Neural cell (in vitro differentiated cells): ENCODE data around the gene FHL3. TPM values are rescaled to one million over a fixed set of nuclear protein-coding genes. Genes with fewer than 3 reads are reported as not detected.
A peak's percentile ranks its signal among the peaks of the same experiment; 100 is the strongest.

Experiments
- H2AFZ ChIP-seq: fragments of 200-600, 300-800 bp; sonication (generic), shearing (Covaris generic); 2 replicates; pipeline ENCODE4 v1.6.0; 2014; ENCODE audit warnings: low read depth, mild to moderate bottlenecking, antibody characterized with exemption, low read length, moderate library complexity
- H3F3A ChIP-seq: fragments of 200-600 bp; shearing (Covaris generic); 2 replicates; pipeline ENCODE4 v1.6.1; 2016; ENCODE audit warnings: mild to moderate bottlenecking, moderate library complexity, mixed read lengths, antibody characterized with exemption, low read length; ENCODE audit not compliant: insufficient read depth, poor library complexity, severe bottlenecking
- H3K27ac ChIP-seq: fragments of 200-600, 300-800 bp; sonication (generic), shearing (Covaris generic); 2 replicates; pipeline ENCODE4 v1.5.1; 2014; ENCODE audit warnings: mild to moderate bottlenecking, low read length, moderate library complexity
- H3K27me3 ChIP-seq: fragments of 300-800, 200-600 bp; sonication (generic), shearing (Covaris generic); 2 replicates; pipeline ENCODE4 v1.6.0; 2014; ENCODE audit warnings: mild to moderate bottlenecking, low read depth, low read length, moderate library complexity; ENCODE audit not compliant: insufficient read depth
- H3K36me3 ChIP-seq: fragments of 300-800, 200-600 bp; sonication (generic), shearing (Covaris generic); 2 replicates; pipeline ENCODE4 v1.5.1; 2014; ENCODE audit warnings: mild to moderate bottlenecking, antibody characterized with exemption, low read length, moderate library complexity; ENCODE audit not compliant: insufficient read depth
- H3K4me2 ChIP-seq: fragments of 300-800, 200-600 bp; sonication (generic), shearing (Covaris generic); 2 replicates; pipeline ENCODE4 v1.6.0; 2014; ENCODE audit warnings: mild to moderate bottlenecking, low read length
- H3K4me3 ChIP-seq: fragments of 300-800, 200-600 bp; sonication (generic), shearing (Covaris generic); 2 replicates; pipeline ENCODE4 v1.5.1; 2014; ENCODE audit warnings: mild to moderate bottlenecking, low read length, moderate library complexity
- H3K79me2 ChIP-seq: fragments of 200-600 bp; shearing (Covaris generic); replicated peaks from 2 replicates; pipeline ENCODE4 v1.6.0; 2014; ENCODE audit warnings: mild to moderate bottlenecking, low read length, moderate library complexity; ENCODE audit not compliant: insufficient read depth
- H3K9ac ChIP-seq: fragments of 300-800, 200-600 bp; sonication (generic), shearing (Covaris generic); 2 replicates; pipeline ENCODE4 v1.6.1; 2016; ENCODE audit warnings: mild to moderate bottlenecking, low read length, mixed read lengths
- H3K9me2 ChIP-seq: fragments of 200-600 bp; shearing (Covaris generic); 2 replicates; pipeline ENCODE4 v1.6.1; 2016; ENCODE audit warnings: mild to moderate bottlenecking, low read length, mixed read lengths; ENCODE audit not compliant: insufficient read depth
- H3K9me3 ChIP-seq: fragments of 200-600, 300-800 bp; sonication (generic), shearing (Covaris generic); 2 replicates; pipeline ENCODE4 v1.6.1; 2016; ENCODE audit warnings: mild to moderate bottlenecking, mixed run types, low read length, moderate library complexity, mixed read lengths
- H4K20me1 ChIP-seq: fragments of 200-600 bp; shearing (Covaris generic); 2 replicates; pipeline ENCODE4 v1.6.1; 2016; ENCODE audit warnings: mild to moderate bottlenecking, mixed run types; ENCODE audit not compliant: insufficient read depth
- EP300 ChIP-seq: fragments of 450-650 bp; conservative IDR thresholded peaks from 2 replicates; pipeline ENCODE4 v1.6.1; 2014; ENCODE audit warnings: antibody characterized with exemption, mild to moderate bottlenecking, moderate library complexity; ENCODE audit not compliant: poor library complexity, severe bottlenecking
- EZH2 ChIP-seq: fragments of 200-600, 300-800 bp; shearing (Covaris generic), sonication (generic); IDR thresholded peaks from 2 replicates; pipeline ENCODE4 v1.6.1; 2014; ENCODE audit warnings: antibody characterized with exemption, low read length, borderline replicate concordance, mild to moderate bottlenecking; ENCODE audit not compliant: insufficient read depth, poor library complexity, severe bottlenecking
- MXI1 ChIP-seq: fragments of 450-650 bp; conservative IDR thresholded peaks from 2 replicates; pipeline ENCODE4 v1.6.1; 2014; ENCODE audit warnings: antibody characterized with exemption, mild to moderate bottlenecking; ENCODE audit not compliant: poor library complexity, severe bottlenecking
- POLR2AphosphoS5 ChIP-seq: IDR thresholded peaks from 2 replicates; pipeline ENCODE4 v1.6.1; 2012
- RAD21 ChIP-seq: fragments of 450-650 bp; conservative IDR thresholded peaks from 2 replicates; pipeline ENCODE4 v1.6.1; 2014; ENCODE audit warnings: antibody characterized with exemption, mild to moderate bottlenecking, moderate library complexity
- SMC3 ChIP-seq: fragments of 450-650 bp; conservative IDR thresholded peaks from 2 replicates; pipeline ENCODE4 v1.6.1; 2014; ENCODE audit warnings: antibody characterized with exemption, mild to moderate bottlenecking, moderate library complexity; ENCODE audit not compliant: poor library complexity
- TAF1 ChIP-seq: IDR thresholded peaks from 2 replicates; pipeline ENCODE4 v1.6.1; 2012; ENCODE audit warnings: low read depth
- polyA plus RNA-seq: library from polyadenylated mRNA; depleted of rRNA; stranded (reverse); fragments of >200 nt; gene quantifications from 2 replicates; pipeline ENCODE4 v1.2.3, GENCODE V29; 2014
- TF ChIP-seq, protein P1 (sequence below): IDR thresholded peaks from 2 replicates; pipeline ENCODE4 v1.6.1; 2012; ENCODE audit warnings: borderline replicate concordance
- TF ChIP-seq, protein P2 (sequence below): fragments of 450-650 bp; IDR thresholded peaks from 2 replicates; pipeline ENCODE4 v1.5.1; 2014; ENCODE audit warnings: antibody characterized with exemption, mild to moderate bottlenecking, moderate library complexity; ENCODE audit not compliant: poor library complexity, severe bottlenecking

Gene FHL3
- polyA plus RNA-seq, 1 donor from 2014 or later = 3.5 TPM

DNA sequence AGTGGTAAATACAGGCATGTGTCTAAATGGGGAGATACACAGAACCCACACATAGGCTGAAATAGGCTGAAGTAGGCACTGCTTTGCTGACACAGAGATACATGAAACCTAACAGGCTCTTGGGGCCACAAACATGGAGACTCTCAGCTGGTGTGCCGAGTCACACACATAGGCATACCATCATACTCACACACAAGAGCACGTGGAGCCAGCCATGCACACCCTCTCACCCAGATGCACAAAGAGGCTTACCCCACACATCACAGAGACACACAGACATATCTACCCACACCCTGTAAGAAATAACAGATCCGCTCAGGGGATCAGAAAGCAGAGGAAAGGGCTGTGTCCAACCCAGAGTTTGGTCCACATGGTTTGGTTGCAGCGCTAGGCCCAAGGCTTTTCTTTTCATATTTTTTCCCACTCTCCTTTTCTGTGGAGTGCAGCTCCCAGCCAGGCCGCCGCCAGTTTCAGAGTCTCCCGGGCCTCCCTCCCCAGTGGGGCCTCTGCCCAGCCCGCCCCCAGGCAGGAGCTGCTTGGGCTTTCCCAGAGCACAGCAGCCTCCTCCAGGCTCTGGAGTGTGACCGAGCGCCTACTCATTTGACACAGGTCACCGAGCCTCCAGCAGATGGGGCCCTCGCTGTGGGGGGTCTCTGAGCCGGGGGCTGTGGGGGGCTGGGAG is 45.2 kb upstream of the FHL3 start:
- Histone ChIP-seq H3K9me3 (no peaks in the 10 kb centered on the region), H4K20me1 (peaks cover 1% of the 10 kb centered on the region), H3K27me3 (peaks cover 3% of the 10 kb centered on the region), H3K9ac (no peak overlapping the region), H3F3A (no peaks in the 10 kb centered on the region), H3K9me2 (no peaks in the 10 kb centered on the region), H3K4me3 (no peak overlapping the region), H3K4me2 (no peak overlapping the region), H3K27ac (no peak overlapping the region), H3K36me3 (no peaks in the 10 kb centered on the region), H2AFZ (no peak overlapping the region), H3K79me2 (peaks cover 6% of the 10 kb centered on the region)
- TF ChIP-seq TAF1 (no peak), RAD21 (no peak), EZH2 (no peak), MXI1 (no peak), POLR2AphosphoS5 (no peak)
- TF ChIP-seq, protein P1, sequence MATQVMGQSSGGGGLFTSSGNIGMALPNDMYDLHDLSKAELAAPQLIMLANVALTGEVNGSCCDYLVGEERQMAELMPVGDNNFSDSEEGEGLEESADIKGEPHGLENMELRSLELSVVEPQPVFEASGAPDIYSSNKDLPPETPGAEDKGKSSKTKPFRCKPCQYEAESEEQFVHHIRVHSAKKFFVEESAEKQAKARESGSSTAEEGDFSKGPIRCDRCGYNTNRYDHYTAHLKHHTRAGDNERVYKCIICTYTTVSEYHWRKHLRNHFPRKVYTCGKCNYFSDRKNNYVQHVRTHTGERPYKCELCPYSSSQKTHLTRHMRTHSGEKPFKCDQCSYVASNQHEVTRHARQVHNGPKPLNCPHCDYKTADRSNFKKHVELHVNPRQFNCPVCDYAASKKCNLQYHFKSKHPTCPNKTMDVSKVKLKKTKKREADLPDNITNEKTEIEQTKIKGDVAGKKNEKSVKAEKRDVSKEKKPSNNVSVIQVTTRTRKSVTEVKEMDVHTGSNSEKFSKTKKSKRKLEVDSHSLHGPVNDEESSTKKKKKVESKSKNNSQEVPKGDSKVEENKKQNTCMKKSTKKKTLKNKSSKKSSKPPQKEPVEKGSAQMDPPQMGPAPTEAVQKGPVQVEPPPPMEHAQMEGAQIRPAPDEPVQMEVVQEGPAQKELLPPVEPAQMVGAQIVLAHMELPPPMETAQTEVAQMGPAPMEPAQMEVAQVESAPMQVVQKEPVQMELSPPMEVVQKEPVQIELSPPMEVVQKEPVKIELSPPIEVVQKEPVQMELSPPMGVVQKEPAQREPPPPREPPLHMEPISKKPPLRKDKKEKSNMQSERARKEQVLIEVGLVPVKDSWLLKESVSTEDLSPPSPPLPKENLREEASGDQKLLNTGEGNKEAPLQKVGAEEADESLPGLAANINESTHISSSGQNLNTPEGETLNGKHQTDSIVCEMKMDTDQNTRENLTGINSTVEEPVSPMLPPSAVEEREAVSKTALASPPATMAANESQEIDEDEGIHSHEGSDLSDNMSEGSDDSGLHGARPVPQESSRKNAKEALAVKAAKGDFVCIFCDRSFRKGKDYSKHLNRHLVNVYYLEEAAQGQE = no peak

DNA sequence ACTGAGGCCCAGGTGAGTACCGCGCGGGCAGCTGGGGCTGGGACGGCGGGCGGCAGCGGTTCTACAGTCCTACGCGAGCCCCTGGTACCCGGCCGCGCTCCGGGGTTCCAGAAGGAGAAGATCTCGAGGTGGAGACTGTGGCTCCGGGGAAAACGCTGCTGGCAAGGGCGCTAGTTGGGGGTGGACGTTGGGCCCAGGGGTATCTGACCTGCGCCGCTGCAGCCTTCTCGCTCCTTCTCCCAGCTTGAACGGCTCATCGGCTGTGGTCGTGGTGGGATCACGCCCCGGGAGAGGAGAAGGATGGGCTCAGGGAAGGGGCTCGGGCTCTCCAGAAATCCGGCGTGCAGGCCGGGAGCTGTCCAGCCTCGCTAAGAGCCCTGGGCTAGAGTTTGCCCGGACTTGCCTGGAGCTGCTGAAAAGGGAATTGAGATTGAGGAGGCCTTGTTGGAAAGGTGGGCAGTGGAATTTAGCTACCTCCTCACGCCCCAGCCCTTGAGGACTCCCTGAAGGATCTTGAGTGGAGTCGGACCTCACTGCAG is 42.4 kb upstream of the FHL3 start:
- peak overlapping the region; percentile 53 for H3K27ac ChIP-seq
- H3K9me2 ChIP-seq = no peaks in the 10 kb centered on the region
- no peaks in the 10 kb centered on the region for H3K9me3 ChIP-seq
- no peaks in the 10 kb centered on the region for H3K36me3 ChIP-seq
- TF ChIP-seq TAF1 = peak; percentile 4
- no peak for TF ChIP-seq SMC3
- peaks cover 20% of the 10 kb centered on the region for H4K20me1 ChIP-seq
- H3K79me2 ChIP-seq = peaks cover 28% of the 10 kb centered on the region
- peaks cover 31% of the 10 kb centered on the region for H3K27me3 ChIP-seq
- H3K4me2 ChIP-seq = peak overlapping the region; percentile 32
- H2AFZ ChIP-seq = no peak overlapping the region
- H3K4me3 ChIP-seq = peak overlapping the region; percentile 88
- H3F3A ChIP-seq = no peaks in the 10 kb centered on the region
- peak overlapping the region; percentile 71 for H3K9ac ChIP-seq

DNA sequence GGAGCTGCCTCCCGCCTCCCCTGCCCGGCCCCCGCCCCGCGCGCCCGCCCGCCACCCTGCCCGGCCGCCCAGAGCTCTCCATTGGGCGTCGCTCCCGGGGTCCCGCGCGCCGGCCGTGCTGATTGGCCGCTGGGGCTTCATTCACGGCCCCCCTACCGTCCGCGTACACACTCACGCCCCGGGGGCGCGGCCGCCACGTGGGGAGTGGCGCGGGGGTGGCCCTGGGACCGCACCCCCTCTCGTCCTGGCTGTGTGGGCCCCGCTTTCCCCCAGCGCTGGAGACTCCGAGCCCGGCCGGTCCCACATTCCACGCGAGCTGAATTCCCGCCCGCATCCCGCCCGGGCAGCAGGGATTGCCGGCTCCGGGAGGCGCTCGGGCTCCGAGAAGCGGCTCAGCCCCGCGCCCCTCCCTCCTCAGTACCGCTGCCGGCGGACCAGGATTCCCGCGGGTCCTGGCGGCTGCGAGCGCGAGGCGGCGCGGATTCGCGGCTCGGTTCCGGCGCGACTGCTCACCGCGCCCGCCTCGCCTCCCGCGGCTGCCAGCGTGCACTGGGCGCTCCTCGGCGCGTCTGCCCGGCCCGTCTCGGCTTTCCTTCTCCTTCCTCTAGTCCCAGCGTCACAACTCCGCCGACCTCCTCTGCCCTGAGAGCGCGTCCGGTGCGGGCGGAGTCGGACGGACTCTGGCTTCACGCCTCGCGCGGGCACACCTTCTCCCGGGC is 41.7 kb upstream of the FHL3 start:
- peak overlapping the region; percentile 53 for H3K27ac ChIP-seq
- peak overlapping the region; percentile 32 for H3K4me2 ChIP-seq
- peaks cover 37% of the 10 kb centered on the region for H3K27me3 ChIP-seq
- peaks cover 20% of the 10 kb centered on the region for H4K20me1 ChIP-seq
- no peaks in the 10 kb centered on the region for H3K36me3 ChIP-seq
- H3K9me2 ChIP-seq = no peaks in the 10 kb centered on the region
- peaks cover 29% of the 10 kb centered on the region for H3K79me2 ChIP-seq
- peak overlapping the region; percentile 88 for H3K4me3 ChIP-seq
- no peak for TF ChIP-seq EZH2
- peak; percentile 84 for TF ChIP-seq MXI1
- TF ChIP-seq SMC3 = peak; percentile 78
- TF ChIP-seq, protein P2, sequence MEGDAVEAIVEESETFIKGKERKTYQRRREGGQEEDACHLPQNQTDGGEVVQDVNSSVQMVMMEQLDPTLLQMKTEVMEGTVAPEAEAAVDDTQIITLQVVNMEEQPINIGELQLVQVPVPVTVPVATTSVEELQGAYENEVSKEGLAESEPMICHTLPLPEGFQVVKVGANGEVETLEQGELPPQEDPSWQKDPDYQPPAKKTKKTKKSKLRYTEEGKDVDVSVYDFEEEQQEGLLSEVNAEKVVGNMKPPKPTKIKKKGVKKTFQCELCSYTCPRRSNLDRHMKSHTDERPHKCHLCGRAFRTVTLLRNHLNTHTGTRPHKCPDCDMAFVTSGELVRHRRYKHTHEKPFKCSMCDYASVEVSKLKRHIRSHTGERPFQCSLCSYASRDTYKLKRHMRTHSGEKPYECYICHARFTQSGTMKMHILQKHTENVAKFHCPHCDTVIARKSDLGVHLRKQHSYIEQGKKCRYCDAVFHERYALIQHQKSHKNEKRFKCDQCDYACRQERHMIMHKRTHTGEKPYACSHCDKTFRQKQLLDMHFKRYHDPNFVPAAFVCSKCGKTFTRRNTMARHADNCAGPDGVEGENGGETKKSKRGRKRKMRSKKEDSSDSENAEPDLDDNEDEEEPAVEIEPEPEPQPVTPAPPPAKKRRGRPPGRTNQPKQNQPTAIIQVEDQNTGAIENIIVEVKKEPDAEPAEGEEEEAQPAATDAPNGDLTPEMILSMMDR = peak; percentile 65
- peak; percentile 79 for TF ChIP-seq RAD21
- TF ChIP-seq TAF1 = peak; percentile 58
- TF ChIP-seq, protein P1 = peak; percentile 37
- peak; percentile 27 for TF ChIP-seq EP300
- TF ChIP-seq POLR2AphosphoS5 = peak; percentile 32
- H3K9me3 ChIP-seq = no peaks in the 10 kb centered on the region
- H2AFZ ChIP-seq = peak overlapping the region; percentile 32
- peak overlapping the region; percentile 71 for H3K9ac ChIP-seq
- no peaks in the 10 kb centered on the region for H3F3A ChIP-seq
